HCT116 (cell line): ENCODE results near the gene PGAP6.

ENCODE experiments used
- CTCF ChIP-seq, 3 experiments: fragments of 200-600 bp in 1 of 3; sonication (generic) in 1 of 3; IDR thresholded peaks in 2 of 3; conservative IDR thresholded peaks in 1 of 3; 2 replicates each; pipeline ENCODE4 v1.5.1; 2012 to 2017; ENCODE audit warnings: low read depth in 2 of 3, low read length in 2 of 3, antibody characterized with exemption in 1 of 3, borderline replicate concordance in 1 of 3, control low read depth in 1 of 3, mild to moderate bottlenecking in 1 of 3, mixed read lengths in 1 of 3, mixed run types in 1 of 3, moderate library complexity in 1 of 3; ENCODE audit not compliant: insufficient read depth in 1 of 3
- EZH2 ChIP-seq: fragments of 200-600 bp; sonication (generic); IDR thresholded peaks from 2 replicates; pipeline ENCODE4 v1.6.1; 2017; ENCODE audit warnings: antibody characterized with exemption, mixed run types
- JUND ChIP-seq: IDR thresholded peaks from 2 replicates; pipeline ENCODE4 v1.6.1; 2012
- POLR2A ChIP-seq: IDR thresholded peaks from 2 replicates; pipeline ENCODE4 v1.7.0; 2011; ENCODE audit warnings: borderline replicate concordance; ENCODE audit not compliant: insufficient read depth, insufficient read length; ENCODE audit errors: extremely low read depth
- POLR2AphosphoS5 ChIP-seq: IDR thresholded peaks from 2 replicates; pipeline ENCODE4 v1.6.1; 2011; ENCODE audit warnings: mild to moderate bottlenecking, low read depth, low read length, moderate library complexity
- RAD21 ChIP-seq: IDR thresholded peaks from 2 replicates; pipeline ENCODE4 v1.6.1; 2012; ENCODE audit warnings: low read depth, mild to moderate bottlenecking
- SP1 ChIP-seq: IDR thresholded peaks from 2 replicates; pipeline ENCODE4 v1.6.1; 2012; ENCODE audit warnings: low read depth
- YY1 ChIP-seq: IDR thresholded peaks from 2 replicates; pipeline ENCODE4 v1.6.1; 2011; ENCODE audit warnings: low read length, low read depth, moderate library complexity, mild to moderate bottlenecking; ENCODE audit not compliant: insufficient replicate concordance; ENCODE audit errors: extremely low read depth

- TF ChIP-seq CTCF (IDR thresholded peaks at IDR 0.05 in 2 of 3, conservative IDR thresholded peaks at IDR 0.05 in 1 of 3; ENCODE audit: borderline replicate concordance in 1 of 3, insufficient read depth in 1 of 3, low read depth in 2 of 3, low read length in 2 of 3) (no peak), POLR2A (no peak), EZH2 (no peak), POLR2AphosphoS5 (no peak), RAD21 (no peak), SP1 (no peak), JUND (no peak), YY1 (no peak)
Observed at GRCh38 chr16:339680-340079, 42.1 kb downstream of the PGAP6 start.
